NCI-H2227 (cell line): ENCODE results near the gene AIFM2.

Source experiments
- DNase-seq: peaks from one replicate; lab custom pipeline; 2025; ENCODE audit not compliant: unreplicated experiment; lab: John Stamatoyannopoulos, UW

AIFM2 gene

DNA sequence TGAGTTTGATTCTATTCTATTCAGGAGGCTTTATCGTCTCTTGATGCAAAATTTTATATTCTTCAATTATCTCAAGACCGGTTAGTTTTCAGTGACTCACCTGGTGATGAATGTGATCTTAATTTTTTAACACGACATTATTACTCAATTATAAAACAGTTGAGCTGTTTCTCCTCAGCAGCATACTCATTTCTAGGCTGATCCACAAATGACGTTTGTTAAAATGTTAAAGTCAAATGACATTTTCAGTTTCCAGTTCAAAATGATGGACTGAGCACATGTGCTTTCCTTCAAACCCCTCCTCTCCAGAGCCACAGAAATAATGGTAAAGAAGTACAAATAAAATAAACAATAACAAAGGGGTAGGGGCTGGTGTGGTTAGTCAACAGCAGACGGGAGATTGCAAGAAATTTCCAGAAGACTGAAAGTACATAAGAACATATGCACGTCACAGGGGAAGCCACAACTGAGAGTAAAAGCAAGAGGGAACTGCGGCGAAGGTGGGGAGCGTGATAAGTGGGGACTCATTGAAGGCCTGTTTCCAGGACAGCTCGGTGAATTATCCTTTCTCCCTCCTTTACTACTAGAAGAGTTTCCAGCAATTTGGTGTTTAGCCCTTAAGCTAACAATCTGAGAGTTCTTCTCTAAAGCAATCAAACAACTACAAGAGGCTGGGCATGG is 69.1 kb downstream of the AIFM2 start:
- DNase-seq, result no peak
